Activated CD4-positive, alpha-beta memory T cell treated with anti-CD3 and anti-CD28 coated beads for 36 hours (primary cell): ENCODE results near the gene PRMT2. TPM values are rescaled to one million over a fixed set of nuclear protein-coding genes. Genes with fewer than 3 reads are reported as not detected.
"Not testable (repeated sequence)": the region's sequence is repeated elsewhere in the genome, so short reads cannot be mapped to it uniquely, and the experiment has no call there.

Experiments
- CTCF ChIA-PET: fragments of 350-600 bp; sonication (Branson Sonifier 250); formaldehyde crosslinking; loops from one replicate; lab custom pipeline; 2021; ENCODE audit warnings: antibody characterized with exemption, inconsistent platforms; lab: Charles Lee
- POLR2A ChIA-PET: fragments of 350-600 bp; sonication (Branson Sonifier 250); formaldehyde crosslinking; loops from one replicate; lab custom pipeline; 2021; ENCODE audit warnings: antibody characterized with exemption; lab: Charles Lee
- DNase-seq: peaks from one replicate; pipeline ENCODE4 v3.0.0-alpha.2; 2020
- H3K27ac Mint-ChIP-seq: one replicate; pipeline ENCODE4 v1.8.0; 2021; ENCODE audit warnings: mixed read lengths
- H3K27me3 Mint-ChIP-seq: one replicate; pipeline ENCODE4 v1.8.0; 2021; ENCODE audit warnings: mixed read lengths
- H3K36me3 Mint-ChIP-seq: one replicate; pipeline ENCODE4 v1.8.0; 2021; ENCODE audit warnings: mixed read lengths
- H3K4me1 Mint-ChIP-seq: one replicate; pipeline ENCODE4 v1.8.0; 2021; ENCODE audit warnings: low read depth, mixed read lengths
- H3K4me3 Mint-ChIP-seq: one replicate; pipeline ENCODE4 v1.8.0; 2021; ENCODE audit warnings: mild to moderate bottlenecking, mixed read lengths
- H3K9me3 Mint-ChIP-seq: one replicate; pipeline ENCODE4 v1.8.0; 2021; ENCODE audit warnings: mixed read lengths
- intact Hi-C: fragments of 100-400 bp; cut with micrococcal nuclease; formaldehyde crosslinking; loops from one replicate; pipeline ENCODE4 v1.15.1; 2023
- total RNA-seq, 2 experiments: library from RNA; stranded (reverse); gene quantifications; one replicate each; pipeline ENCODE4 v1.2.3, GENCODE V29; 2021

Gene PRMT2
- total RNA-seq, 2 experiments from 2014 or later = 85.4 to 90.7 TPM

DNA sequence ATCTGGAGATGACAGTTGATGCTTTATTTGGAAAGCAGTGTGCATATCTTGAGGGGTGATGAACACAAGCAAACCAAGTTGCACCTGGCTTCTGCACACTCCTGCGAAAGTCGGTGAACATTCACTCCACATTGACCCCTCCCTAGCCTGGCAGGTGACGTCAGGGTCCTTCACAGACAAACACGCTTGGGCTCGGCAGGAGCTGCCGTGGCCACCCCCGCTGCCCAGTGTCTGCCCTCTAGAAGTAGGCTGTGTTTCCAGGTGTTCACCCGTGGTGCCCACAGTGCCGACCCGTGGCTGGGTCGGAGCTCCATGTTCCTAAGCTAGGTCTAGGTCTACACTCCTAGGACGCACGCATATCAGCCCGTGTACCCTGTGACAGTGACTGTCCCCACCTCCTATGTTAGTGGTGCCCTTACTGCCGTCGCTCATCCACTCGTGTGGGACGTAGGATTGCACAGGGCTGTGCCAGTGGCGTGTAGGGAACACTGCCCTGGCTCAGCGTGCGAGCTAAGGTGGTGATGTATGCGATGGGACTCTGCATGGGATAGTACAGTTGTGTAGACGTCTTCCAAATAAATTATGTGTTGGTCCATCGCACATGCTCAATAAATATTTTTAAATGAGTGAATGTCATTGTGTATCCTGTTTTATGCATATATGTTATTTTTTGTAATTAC, 29.0 kb downstream of the PRMT2 start:
- ChIA-PET POLR2A (no interaction called here), CTCF (interaction anchor here (0.5 kb wide), 1 partner anchor 11 kb away, joined by 3 read pairs; no protein-coding TSS in a partner anchor)
- H3K27ac Mint-ChIP-seq = no peak overlapping the region
- peaks cover 2% of the 10 kb centered on the region for H3K27me3 Mint-ChIP-seq
- no peaks in the 10 kb centered on the region for H3K9me3 Mint-ChIP-seq
- peaks cover 14% of the 10 kb centered on the region for H3K4me1 Mint-ChIP-seq
- DNase-seq = no peak
- H3K4me3 Mint-ChIP-seq = no peak overlapping the region
- H3K36me3 Mint-ChIP-seq = peaks cover 15% of the 10 kb centered on the region
- intact Hi-C loops = no loop called here

DNA sequence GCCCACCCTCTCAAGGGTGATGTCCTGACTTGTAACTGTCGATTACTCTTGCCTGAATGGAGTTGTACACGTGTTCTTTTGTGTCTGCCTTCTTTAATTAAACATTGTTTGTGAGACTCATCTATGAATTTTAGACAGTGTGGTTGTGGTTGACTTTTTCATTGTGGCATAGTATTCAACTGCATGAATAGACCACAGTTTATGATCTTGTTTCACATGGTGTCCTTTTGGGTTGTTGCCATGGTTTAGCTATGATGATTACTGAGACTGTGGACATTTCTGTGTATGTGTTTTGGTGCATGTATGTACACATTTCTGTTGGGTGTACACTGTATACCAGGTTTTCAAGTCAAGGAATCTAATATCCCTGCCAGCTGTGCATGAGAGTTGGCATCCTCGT, 30.1 kb downstream of the PRMT2 start:
- POLR2A ChIA-PET = no interaction called here

GRCh38 chr21:46666941-46667740, 31.7 kb downstream of the PRMT2 start:
- H3K4me1 Mint-ChIP-seq = peaks cover 9% of the 10 kb centered on the region
- ChIA-PET POLR2A (interaction anchor here (1.0 kb wide), 1 partner anchor 32 kb away, joined by 3 read pairs; the partner anchor contains the start of gene PRMT2), CTCF (interaction anchor here (1.3 kb wide), 1 partner anchor 115 kb away, joined by 4 read pairs; no protein-coding TSS in a partner anchor)
- intact Hi-C loops = no loop called here
- peaks cover 15% of the 10 kb centered on the region for H3K36me3 Mint-ChIP-seq
- H3K9me3 Mint-ChIP-seq = no peaks in the 10 kb centered on the region
- peak overlapping the region; percentile 74 for H3K4me3 Mint-ChIP-seq
- H3K27me3 Mint-ChIP-seq = peaks cover 2% of the 10 kb centered on the region
- H3K27ac Mint-ChIP-seq = no peak overlapping the region
- DNase-seq = peak; percentile 25

More for the DNA sequence above, 30.1 kb downstream of the PRMT2 start:
- Mint-ChIP-seq H3K27me3 (peaks cover 2% of the 10 kb centered on the region), H3K36me3 (peaks cover 15% of the 10 kb centered on the region), H3K4me3 (no peak overlapping the region), H3K9me3 (no peaks in the 10 kb centered on the region), H3K4me1 (peaks cover 13% of the 10 kb centered on the region), H3K27ac (no peak overlapping the region)
- no peak for DNase-seq
- intact Hi-C loops = no loop called here
- CTCF ChIA-PET = no interaction called here

GRCh38 chr21:46667741-46668380, 32.4 kb downstream of the PRMT2 start:
- H3K36me3 Mint-ChIP-seq = peaks cover 15% of the 10 kb centered on the region
- intact Hi-C loops = no loop called here
- ChIA-PET POLR2A (interaction anchor here (1.0 kb wide), 1 partner anchor 33 kb away, joined by 3 read pairs; the partner anchor contains the start of gene PRMT2), CTCF (interaction anchor here (1.3 kb wide), 1 partner anchor 116 kb away, joined by 4 read pairs; no protein-coding TSS in a partner anchor)
- H3K27ac Mint-ChIP-seq = no peak overlapping the region
- DNase-seq = peak; percentile 20
- H3K4me3 Mint-ChIP-seq = peak overlapping the region; percentile 74
- H3K4me1 Mint-ChIP-seq = peaks cover 9% of the 10 kb centered on the region
- H3K27me3 Mint-ChIP-seq = peaks cover 2% of the 10 kb centered on the region
- no peaks in the 10 kb centered on the region for H3K9me3 Mint-ChIP-seq

- intact Hi-C loops = no loop called here
- H3K27ac Mint-ChIP-seq = no peak overlapping the region
- H3K27me3 Mint-ChIP-seq = peaks cover 2% of the 10 kb centered on the region
- H3K9me3 Mint-ChIP-seq = no peaks in the 10 kb centered on the region
- peak overlapping the region; percentile 74 for H3K4me3 Mint-ChIP-seq
- no peak for DNase-seq
- ChIA-PET CTCF (interaction anchor here (1.3 kb wide), 1 partner anchor 116 kb away, joined by 4 read pairs; no protein-coding TSS in a partner anchor), POLR2A (interaction anchor here (1.0 kb wide), 1 partner anchor 33 kb away, joined by 3 read pairs; the partner anchor contains the start of gene PRMT2)
- peaks cover 11% of the 10 kb centered on the region for H3K36me3 Mint-ChIP-seq
- peaks cover 9% of the 10 kb centered on the region for H3K4me1 Mint-ChIP-seq
Observed at GRCh38 chr21:46668381-46668780, 32.9 kb downstream of the PRMT2 start.

- H3K4me1 Mint-ChIP-seq, H3K27me3 Mint-ChIP-seq, H3K36me3 Mint-ChIP-seq, H3K27ac Mint-ChIP-seq, H3K9me3 Mint-ChIP-seq, POLR2A ChIA-PET, intact Hi-C loops, DNase-seq, H3K4me3 Mint-ChIP-seq: not testable (repeated sequence)
- CTCF ChIA-PET = interaction anchor here (1.2 kb wide), 2 partner anchors 7 to 205 kb away, joined by 3 to 4 read pairs; no protein-coding TSS in a partner anchor
Observed at GRCh38 chr21:46668904-46669303, 33.4 kb downstream of the PRMT2 start.

- H3K4me1 Mint-ChIP-seq = no peaks in the 10 kb centered on the region
- H3K27ac Mint-ChIP-seq = no peak overlapping the region
- no peaks in the 10 kb centered on the region for H3K9me3 Mint-ChIP-seq
- DNase-seq = no peak
- intact Hi-C loops = no loop called here
- POLR2A ChIA-PET = no interaction called here
- H3K27me3 Mint-ChIP-seq = no peaks in the 10 kb centered on the region
- no peaks in the 10 kb centered on the region for H3K36me3 Mint-ChIP-seq
- CTCF ChIA-PET = no interaction called here
- no peak overlapping the region for H3K4me3 Mint-ChIP-seq
Observed at GRCh38 chr21:46674430-46675007, 39.0 kb downstream of the PRMT2 start.

DNA sequence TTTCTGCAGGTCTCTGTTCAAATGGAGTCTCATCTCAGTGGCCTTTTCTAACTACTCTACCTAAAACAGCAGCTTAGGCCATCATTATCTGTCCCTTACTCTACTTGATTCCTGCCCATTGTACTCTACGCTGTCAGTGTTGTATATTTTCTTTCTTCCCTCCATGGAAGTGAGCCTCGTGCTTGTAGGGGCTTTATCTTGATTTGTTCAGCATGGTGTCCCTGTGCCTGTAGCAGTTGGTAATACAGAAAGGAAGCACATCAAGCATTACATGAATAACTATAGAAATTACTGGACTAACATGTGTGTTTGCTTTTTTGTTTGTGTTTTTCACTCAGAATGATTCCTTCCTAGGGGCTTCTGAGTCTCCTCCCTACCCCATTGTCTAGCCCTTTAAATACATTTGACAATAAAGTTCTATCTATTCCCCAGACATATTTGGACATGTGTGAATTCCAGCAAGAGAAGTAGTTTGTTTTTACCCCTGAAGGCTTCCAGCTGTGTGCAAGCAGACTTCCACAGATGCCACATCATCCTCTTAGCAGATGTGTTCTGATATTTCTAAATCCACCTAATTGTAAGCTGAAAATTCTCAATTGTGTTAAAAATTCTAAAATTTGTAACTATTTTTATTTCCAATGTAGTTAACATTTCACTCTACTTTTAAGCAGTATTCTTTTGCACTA, 40.3 kb downstream of the PRMT2 start:
- Mint-ChIP-seq H3K27ac (no peak overlapping the region), H3K9me3 (no peaks in the 10 kb centered on the region), H3K4me1 (no peaks in the 10 kb centered on the region), H3K27me3 (no peaks in the 10 kb centered on the region), H3K4me3 (no peak overlapping the region), H3K36me3 (no peaks in the 10 kb centered on the region)
- CTCF ChIA-PET = interaction anchor here (0.6 kb wide), 1 partner anchor 11 kb away, joined by 3 read pairs; no protein-coding TSS in a partner anchor
- intact Hi-C loops = no loop called here
- no peak for DNase-seq
- POLR2A ChIA-PET = no interaction called here

DNA sequence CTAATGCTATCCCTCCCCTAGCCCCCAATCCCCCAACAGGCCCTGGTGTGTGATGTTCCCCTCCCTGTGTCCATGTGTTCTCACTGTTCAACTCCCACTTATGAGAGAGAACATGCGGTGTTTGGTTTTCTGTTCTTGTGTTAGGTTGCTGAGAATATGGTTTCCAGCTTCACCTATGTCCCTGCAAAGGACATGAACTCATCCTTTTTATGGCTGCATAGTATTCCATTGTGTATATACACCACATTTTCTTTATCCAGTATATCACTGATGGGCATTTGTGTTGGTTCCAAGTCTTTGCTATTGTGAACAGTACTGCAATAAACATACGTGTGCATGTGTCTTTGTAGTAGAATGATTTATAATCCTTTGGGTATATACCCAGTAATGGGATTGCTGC, 41.1 kb downstream of the PRMT2 start:
- H3K27me3 Mint-ChIP-seq, CTCF ChIA-PET, H3K9me3 Mint-ChIP-seq: not testable (repeated sequence)

GRCh38 chr21:46681593-46681992, 46.1 kb downstream of the PRMT2 start:
- DNase-seq, H3K27ac Mint-ChIP-seq, intact Hi-C loops, H3K4me3 Mint-ChIP-seq, H3K9me3 Mint-ChIP-seq, H3K4me1 Mint-ChIP-seq, CTCF ChIA-PET, POLR2A ChIA-PET, H3K27me3 Mint-ChIP-seq, H3K36me3 Mint-ChIP-seq: not testable (repeated sequence)

More for the DNA sequence above, 41.1 kb downstream of the PRMT2 start:
- H3K36me3 Mint-ChIP-seq, DNase-seq, intact Hi-C loops, POLR2A ChIA-PET, H3K27ac Mint-ChIP-seq, H3K4me1 Mint-ChIP-seq, H3K4me3 Mint-ChIP-seq: not testable (repeated sequence)

GRCh38 chr21:46698652-46699051, 63.2 kb downstream of the PRMT2 start:
- H3K27ac Mint-ChIP-seq, POLR2A ChIA-PET, intact Hi-C loops, DNase-seq, H3K36me3 Mint-ChIP-seq, H3K4me3 Mint-ChIP-seq, H3K4me1 Mint-ChIP-seq, H3K9me3 Mint-ChIP-seq, CTCF ChIA-PET, H3K27me3 Mint-ChIP-seq: not testable (repeated sequence)
